NCI-H510A treated with DMSO at 0.1 percent for 48 hours (cell line): Measurements from ENCODE around the gene SCNN1A.

ENCODE experiments used
- DNase-seq: peaks from one replicate; lab custom pipeline; 2025; lab: John Stamatoyannopoulos, UW

The SCNN1A gene

GRCh38 chr12:6368906-6369525, 6.3 kb downstream of the SCNN1A start:
- no peak for DNase-seq

- DNase-seq = no peak
Measured at GRCh38 chr12:6367969-6368892, 7.1 kb downstream of the SCNN1A start.

GRCh38 chr12:6367065-6367968, 8.0 kb downstream of the SCNN1A start:
- no peak for DNase-seq

GRCh38 chr12:6364044-6364374, 11.4 kb downstream of the SCNN1A start:
- no peak for DNase-seq

- no peak for DNase-seq
Measured at GRCh38 chr12:6363330-6364043, 11.9 kb downstream of the SCNN1A start.

GRCh38 chr12:6363010-6363329, 12.4 kb downstream of the SCNN1A start:
- no peak for DNase-seq

GRCh38 chr12:6362403-6362802, 13.0 kb downstream of the SCNN1A start:
- no peak for DNase-seq

- DNase-seq = no peak
Measured at GRCh38 chr12:6361834-6362233, 13.5 kb downstream of the SCNN1A start.

- DNase-seq = no peak
Measured at GRCh38 chr12:6360578-6361490, 14.5 kb downstream of the SCNN1A start.

- DNase-seq = no peak
Measured at GRCh38 chr12:6360080-6360571, 15.2 kb downstream of the SCNN1A start.

- no peak for DNase-seq
Measured at GRCh38 chr12:6358881-6359280, 16.5 kb downstream of the SCNN1A start.

- no peak for DNase-seq
Measured at GRCh38 chr12:6356374-6356820, 19.0 kb downstream of the SCNN1A start.

- no peak for DNase-seq
Measured at GRCh38 chr12:6355491-6356373, 19.6 kb downstream of the SCNN1A start.

GRCh38 chr12:6354495-6355393, 20.6 kb downstream of the SCNN1A start:
- no peak for DNase-seq

GRCh38 chr12:6352193-6353173, 22.9 kb downstream of the SCNN1A start:
- DNase-seq = no peak

- no peak for DNase-seq
Measured at GRCh38 chr12:6351622-6352021, 23.7 kb downstream of the SCNN1A start.
